A549 (cell line): ENCODE results near the gene SH2B2. TPM values are rescaled to one million over a fixed set of nuclear protein-coding genes. Genes with fewer than 3 reads are reported as not detected.

ENCODE experiments used
- ATAC-seq, 2 experiments: fragments of 200-7000 bp in 1 of 2; fragments of >200 bp in 1 of 2; cut with Nextera tagmentation in 1 of 2; cut with Tn5 transposase in 1 of 2; 3 replicates each; pipeline versions ENCODE4 v1.8.0 to v1.9.1; 2018 to 2020; ENCODE audit warnings: mild to moderate bottlenecking in 1 of 2, moderate library complexity in 1 of 2
- CTCF ChIA-PET: fragments of 300-600 bp; sonication (Branson Sonifier 250); formaldehyde crosslinking; extraction: SDS; loops from one replicate; lab custom pipeline; 2021; ENCODE audit warnings: antibody characterized with exemption, inconsistent platforms; lab: Yijun Ruan, JAX
- POLR2A ChIA-PET: fragments of 350-600 bp; formaldehyde crosslinking; extraction: SDS; loops from one replicate; lab custom pipeline; 2021; ENCODE audit warnings: antibody characterized with exemption, inconsistent platforms; lab: Yijun Ruan, JAX
- DNase-seq, 2 experiments: peaks; one replicate each; pipeline versions ENCODE4 v3.0.0 to v3.0.0-alpha.2; 2011 to 2016; ENCODE audit warnings: low read depth in 1 of 2, low spot score in 1 of 2
- FAIRE-seq: peaks from 2 replicates; lab custom pipeline; 2011; peaks lifted over from hg19 to GRCh38; lab: Jason Lieb, UNC
- H3K27ac ChIP-seq, 2 experiments: fragments of >200 bp; sonication (Bioruptor Twin); formaldehyde crosslinking; 3 replicates each; pipeline ENCODE4 v1.5.1; 2016 to 2017
- H3K4me1 ChIP-seq: fragments of >200 bp; sonication (Bioruptor Twin); formaldehyde crosslinking; 3 replicates; pipeline ENCODE4 v1.6.1; 2016
- H3K4me2 ChIP-seq: fragments of >200 bp; sonication (Bioruptor Twin); formaldehyde crosslinking; 3 replicates; pipeline ENCODE4 v1.6.1; 2016
- H3K4me3 ChIP-seq: fragments of >200 bp; sonication (Bioruptor Twin); formaldehyde crosslinking; 3 replicates; pipeline ENCODE4 v1.5.1; 2016
- H3K9me3 ChIP-seq: fragments of >200 bp; sonication (Bioruptor Twin); formaldehyde crosslinking; 3 replicates; pipeline ENCODE4 v1.6.1; 2016
- BHLHE40 ChIP-seq: IDR thresholded peaks from 2 replicates; pipeline ENCODE4 v1.6.1; 2012; ENCODE audit warnings: low read depth, low read length, inconsistent platforms
- CBX2 ChIP-seq: fragments of 200-600 bp; sonication (generic); IDR thresholded peaks from 2 replicates; pipeline ENCODE4 v1.6.1; 2016; ENCODE audit warnings: low read depth, mild to moderate bottlenecking, borderline replicate concordance
- CBX8 ChIP-seq: fragments of 200-600 bp; sonication (generic); IDR thresholded peaks from 2 replicates; pipeline ENCODE4 v1.6.1; 2016
- CEBPB ChIP-seq, 2 experiments: fragments of >200 bp in 1 of 2; sonication (Bioruptor Twin) in 1 of 2; formaldehyde crosslinking in 1 of 2; IDR thresholded peaks; 2 replicates each; pipeline ENCODE4 v1.6.1; 2012 to 2016
- CHD4 ChIP-seq: fragments of 200-600 bp; sonication (generic); IDR thresholded peaks from 2 replicates; pipeline ENCODE4 v1.6.1; 2016; ENCODE audit warnings: antibody characterized with exemption, mild to moderate bottlenecking, borderline replicate concordance
- EHMT2 ChIP-seq: fragments of 200-600 bp; sonication (generic); IDR thresholded peaks from 2 replicates; pipeline ENCODE4 v1.6.1; 2016; ENCODE audit warnings: antibody characterized with exemption, low read depth, mild to moderate bottlenecking, moderate library complexity
- FOSB ChIP-seq: fragments of 250-450 bp; sonication (Bioruptor Pico); IDR thresholded peaks from 2 replicates; pipeline ENCODE4 v1.5.0; 2020; ENCODE audit warnings: mild to moderate bottlenecking, moderate library complexity
- FOSL2 ChIP-seq, 2 experiments: fragments of 450-650 bp in 1 of 2; fragments of >200 bp in 1 of 2; sonication (Bioruptor Twin) in 1 of 2; formaldehyde crosslinking; IDR thresholded peaks; 2 replicates each; pipeline versions ENCODE4 v1.5.0 to v1.6.1; 2016 to 2020; ENCODE audit warnings: mild to moderate bottlenecking in 1 of 2, moderate library complexity in 1 of 2
- GATA3 ChIP-seq: IDR thresholded peaks from 2 replicates; pipeline ENCODE4 v1.6.1; 2012; ENCODE audit warnings: borderline replicate concordance
- HOXA7 ChIP-seq: fragments of 250-450 bp; sonication (Bioruptor Pico); IDR thresholded peaks from 2 replicates; pipeline ENCODE4 v1.5.0; 2020; ENCODE audit warnings: mild to moderate bottlenecking, moderate library complexity
- MAZ ChIP-seq: fragments of 150-350 bp; IDR thresholded peaks from 2 replicates; pipeline ENCODE4 v1.6.1; 2014; ENCODE audit warnings: antibody characterized with exemption, low read depth, low read length, borderline replicate concordance
- NPAS2 ChIP-seq: fragments of 250-450 bp; sonication (Bioruptor Pico); IDR thresholded peaks from 2 replicates; pipeline ENCODE4 v1.8.0; 2022; ENCODE audit warnings: mild to moderate bottlenecking, moderate library complexity, borderline replicate concordance
- NR3C1 ChIP-seq: fragments of >200 bp; sonication (Bioruptor Twin); formaldehyde crosslinking; IDR thresholded peaks from 3 replicates; pipeline ENCODE4 v1.6.1; 2017
- PHF8 ChIP-seq: fragments of 200-600 bp; sonication (generic); IDR thresholded peaks from 2 replicates; pipeline ENCODE4 v1.6.1; 2016; ENCODE audit warnings: low read depth, mild to moderate bottlenecking, antibody characterized with exemption, moderate library complexity, borderline replicate concordance
- POLR2A ChIP-seq: IDR thresholded peaks from 2 replicates; pipeline ENCODE4 v1.6.1; 2012; ENCODE audit warnings: mild to moderate bottlenecking, low read length
- RAD21 ChIP-seq, 2 experiments: fragments of >200 bp in 1 of 2; sonication (Bioruptor Twin) in 1 of 2; formaldehyde crosslinking in 1 of 2; IDR thresholded peaks in 1 of 2; conservative IDR thresholded peaks in 1 of 2; 2 replicates in 1 of 2; 3 replicates in 1 of 2; pipeline ENCODE4 v1.6.1; 2012 to 2018; ENCODE audit warnings: inconsistent platforms in 1 of 2
- SMC3 ChIP-seq: fragments of >200 bp; sonication (Bioruptor Twin); formaldehyde crosslinking; IDR thresholded peaks from 3 replicates; pipeline ENCODE4 v1.6.1; 2018; ENCODE audit warnings: inconsistent platforms
- SREBF2 ChIP-seq: fragments of 450-650 bp; IDR thresholded peaks from 2 replicates; pipeline ENCODE4 v1.6.1; 2014; ENCODE audit warnings: mild to moderate bottlenecking, moderate library complexity
- TP53 ChIP-seq: fragments of 250-450 bp; sonication (Bioruptor Pico); IDR thresholded peaks from 2 replicates; pipeline ENCODE4 v1.5.0; 2021; ENCODE audit warnings: mild to moderate bottlenecking, moderate library complexity
- ZNF302 ChIP-seq: fragments of 250-450 bp; sonication (Bioruptor Pico); IDR thresholded peaks from 2 replicates; pipeline ENCODE4 v1.9.0; 2021; ENCODE audit warnings: inconsistent platforms, mild to moderate bottlenecking, moderate library complexity
- WGBS: methylation state at CpG from one replicate; pipeline ENCODE4 v1.1.6; 2017; ENCODE audit errors: missing lambda C conversion rate; 5-methylcytosine and 5-hydroxymethylcytosine counted together
- polyA plus RNA-seq, 4 experiments: library from polyadenylated mRNA; depleted of rRNA in 3 of 4; stranded (reverse); fragments of >200 nt; fragmentation: RNase III in 1 of 4; extraction: RNeasy Plus Mini Kit Qiagen cat#74134 plus additional on column Dnase treatment in 1 of 4; gene quantifications; 2 replicates in 3 of 4; 3 replicates in 1 of 4; pipeline ENCODE4 v1.2.3, GENCODE V29; 2011 to 2017
- TF ChIP-seq, protein P1 (sequence below): fragments of >200 bp; sonication (Bioruptor Twin); formaldehyde crosslinking; IDR thresholded peaks from 3 replicates; pipeline ENCODE4 v1.5.1; 2016
- TF ChIP-seq, protein P2 (sequence below): IDR thresholded peaks from 2 replicates; pipeline ENCODE4 v1.6.1; 2012; ENCODE audit warnings: low read depth, borderline replicate concordance
- TF ChIP-seq, protein P3 (sequence below): IDR thresholded peaks from 2 replicates; pipeline ENCODE4 v1.6.1; 2012
- TF ChIP-seq, protein P4 (sequence below): fragments of 450-650 bp; IDR thresholded peaks from 2 replicates; pipeline ENCODE4 v1.6.1; 2014; ENCODE audit warnings: antibody characterized with exemption
- TF ChIP-seq, protein P5 (sequence below): fragments of >200 bp; sonication (Bioruptor Twin); formaldehyde crosslinking; IDR thresholded peaks from 3 replicates; pipeline ENCODE4 v1.6.1; 2016

SH2B2 gene
- polyA plus RNA-seq, 2 of the 4 experiments (the other 2 are of a cell fraction), result 1.1 to 2.3 TPM

DNA sequence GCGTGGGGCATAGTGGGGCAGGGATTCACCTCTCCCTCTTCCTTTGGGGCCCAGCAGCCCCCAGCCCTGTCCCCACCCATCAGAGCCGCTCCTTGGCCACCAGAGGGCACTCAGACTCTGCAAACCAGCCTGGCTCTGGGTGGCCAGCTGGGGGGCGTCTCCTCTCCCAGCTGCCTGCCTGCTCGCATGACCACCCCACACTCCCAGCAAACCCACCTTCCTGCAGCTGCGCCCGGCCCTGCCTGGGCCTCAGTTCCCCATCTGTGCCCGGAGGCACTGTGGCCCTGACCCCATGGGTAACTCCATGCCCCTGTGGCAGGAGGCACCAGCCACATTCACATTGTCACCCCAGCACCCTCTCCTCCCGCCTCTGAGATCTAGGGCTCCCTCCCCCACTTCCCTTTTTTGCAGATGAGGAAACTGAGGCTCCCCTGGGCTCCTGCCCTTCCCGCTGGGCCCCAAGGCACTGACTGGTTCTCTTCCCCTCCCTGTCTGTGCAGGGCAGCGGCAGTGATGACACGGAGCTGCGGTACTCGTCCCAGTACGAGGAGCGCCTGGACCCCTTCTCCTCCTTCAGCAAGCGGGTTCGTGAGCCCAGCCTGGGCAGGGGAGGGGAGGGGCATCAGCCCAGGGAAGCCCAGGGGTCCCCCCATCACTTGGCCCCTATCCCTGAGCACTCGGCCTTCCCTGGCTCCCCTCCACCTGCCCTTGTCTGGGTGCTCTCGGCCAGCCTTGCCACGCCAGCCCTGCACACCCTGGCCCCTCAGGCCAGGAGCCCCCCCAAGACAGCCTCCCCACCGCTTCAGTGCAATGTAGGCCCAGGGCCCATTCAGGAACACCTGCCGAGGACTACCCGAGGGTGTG is 6.9 kb upstream of the SH2B2 start:
- Histone ChIP-seq H3K4me1 (0 out of 3 replicates have a peak, but pooled peaks cover 3% of the 10 kb centered on the region), H3K4me3 (no peak overlapping the region), H3K9me3 (no peaks in the 10 kb centered on the region), H3K27ac (no peak overlapping the region), H3K4me2 (peak overlapping the region; percentile 41; the same call in 2 of the 3 replicates)
- DNase-seq, result peak; percentile 57 to 60
- FAIRE-seq, result no peak
- POLR2A ChIA-PET, result no interaction called here
- TF ChIP-seq MAZ, result peak; percentile 64; the same call in 1 of the 2 replicates
- no peak for TF ChIP-seq TP53 (CRISPR knock-in tag)
- TF ChIP-seq, protein P1, sequence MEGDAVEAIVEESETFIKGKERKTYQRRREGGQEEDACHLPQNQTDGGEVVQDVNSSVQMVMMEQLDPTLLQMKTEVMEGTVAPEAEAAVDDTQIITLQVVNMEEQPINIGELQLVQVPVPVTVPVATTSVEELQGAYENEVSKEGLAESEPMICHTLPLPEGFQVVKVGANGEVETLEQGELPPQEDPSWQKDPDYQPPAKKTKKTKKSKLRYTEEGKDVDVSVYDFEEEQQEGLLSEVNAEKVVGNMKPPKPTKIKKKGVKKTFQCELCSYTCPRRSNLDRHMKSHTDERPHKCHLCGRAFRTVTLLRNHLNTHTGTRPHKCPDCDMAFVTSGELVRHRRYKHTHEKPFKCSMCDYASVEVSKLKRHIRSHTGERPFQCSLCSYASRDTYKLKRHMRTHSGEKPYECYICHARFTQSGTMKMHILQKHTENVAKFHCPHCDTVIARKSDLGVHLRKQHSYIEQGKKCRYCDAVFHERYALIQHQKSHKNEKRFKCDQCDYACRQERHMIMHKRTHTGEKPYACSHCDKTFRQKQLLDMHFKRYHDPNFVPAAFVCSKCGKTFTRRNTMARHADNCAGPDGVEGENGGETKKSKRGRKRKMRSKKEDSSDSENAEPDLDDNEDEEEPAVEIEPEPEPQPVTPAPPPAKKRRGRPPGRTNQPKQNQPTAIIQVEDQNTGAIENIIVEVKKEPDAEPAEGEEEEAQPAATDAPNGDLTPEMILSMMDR, result peak; percentile 90
- peak; percentile 89 for TF ChIP-seq SMC3
- TF ChIP-seq RAD21 (conservative IDR thresholded peaks at IDR 0.05 in 1 of 2, IDR thresholded peaks at IDR 0.05 in 1 of 2), result peak; percentile 92 to 96
- ATAC-seq, result peak; percentile 83 to 96
- CTCF ChIA-PET, result interaction anchor here (0.6 to 6.4 kb wide), 19 partner anchors 9 to 767 kb away, joined by 3 to 78 read pairs (median 4); partner anchors contain the start of genes ALKBH4, LRWD1 and PRKRIP1
- WGBS, result 51% methylated on average over 20 of the region's 23 CpGs

DNA sequence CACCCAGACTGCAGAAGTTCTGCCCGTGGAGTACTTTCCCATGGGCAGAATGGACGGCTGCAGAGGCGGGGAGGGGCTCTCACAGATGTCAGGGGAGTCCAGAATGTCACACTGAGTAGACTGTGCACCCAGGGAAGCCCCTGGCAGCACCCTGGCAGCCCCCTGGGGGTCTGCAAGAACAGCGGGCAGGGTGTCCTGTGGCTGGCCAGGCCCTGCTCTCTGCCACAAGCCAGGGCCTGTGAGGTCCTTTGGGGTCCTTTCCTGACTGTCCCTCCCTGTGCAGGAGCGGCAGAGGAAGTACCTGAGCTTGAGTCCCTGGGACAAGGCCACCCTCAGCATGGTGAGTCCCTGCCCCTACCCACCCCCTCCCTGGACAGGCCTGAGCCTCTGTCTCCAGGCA is 6.1 kb upstream of the SH2B2 start:
- Histone ChIP-seq H3K4me1 (peaks cover 3% of the 10 kb centered on the region; the same call in 1 of the 3 replicates), H3K27ac (no peak overlapping the region), H3K4me3 (no peak overlapping the region), H3K9me3 (no peaks in the 10 kb centered on the region), H3K4me2 (no peak overlapping the region)
- WGBS, result 80% methylated on average over 2 of the region's 5 CpGs
- TF ChIP-seq CEBPB (IDR thresholded peaks at IDR 0.05), result no peak
- no peak for TF ChIP-seq HOXA7 (CRISPR knock-in tag)
- no peak for TF ChIP-seq BHLHE40
- TF ChIP-seq FOSB, result no peak
- TF ChIP-seq PHF8, result no peak
- TF ChIP-seq EHMT2, result no peak
- ChIA-PET CTCF (interaction anchor here (1.0 to 6.4 kb wide), 8 partner anchors 12 to 677 kb away, joined by 3 to 78 read pairs (median 5); no protein-coding TSS in a partner anchor), POLR2A (no interaction called here)
- FAIRE-seq (no peak), DNase-seq (no peak), ATAC-seq (no peak)

DNA sequence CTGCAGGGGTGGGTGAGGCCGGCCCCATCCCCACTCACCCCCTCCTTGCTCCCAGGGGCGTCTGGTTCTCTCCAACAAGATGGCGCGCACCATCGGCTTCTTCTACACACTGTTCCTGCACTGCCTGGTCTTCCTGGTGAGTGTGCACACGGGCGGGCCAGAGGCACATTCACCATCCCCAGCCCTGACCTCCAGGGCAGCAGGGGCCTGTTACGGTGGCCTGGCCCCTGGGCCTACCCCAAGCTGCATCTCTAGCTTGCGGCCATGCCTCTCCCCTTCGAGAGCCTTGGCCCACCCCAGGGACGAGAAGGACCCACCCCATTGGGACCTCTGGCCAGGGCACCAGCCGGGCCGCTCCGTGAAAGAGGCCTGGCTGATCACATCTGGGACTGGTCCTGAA is 4.9 kb upstream of the SH2B2 start:
- FAIRE-seq, result no peak
- ATAC-seq, result no peak
- Histone ChIP-seq H3K4me1 (peaks cover 9% of the 10 kb centered on the region), H3K9me3 (no peaks in the 10 kb centered on the region)
- no peak for TF ChIP-seq ZNF302
- no peak for TF ChIP-seq CBX2
- no peak for TF ChIP-seq NR3C1
- no peak for TF ChIP-seq SREBF2
- TF ChIP-seq PHF8, result no peak
- TF ChIP-seq CHD4, result no peak
- TF ChIP-seq, protein P2, sequence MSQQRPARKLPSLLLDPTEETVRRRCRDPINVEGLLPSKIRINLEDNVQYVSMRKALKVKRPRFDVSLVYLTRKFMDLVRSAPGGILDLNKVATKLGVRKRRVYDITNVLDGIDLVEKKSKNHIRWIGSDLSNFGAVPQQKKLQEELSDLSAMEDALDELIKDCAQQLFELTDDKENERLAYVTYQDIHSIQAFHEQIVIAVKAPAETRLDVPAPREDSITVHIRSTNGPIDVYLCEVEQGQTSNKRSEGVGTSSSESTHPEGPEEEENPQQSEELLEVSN, result no peak
- no peak for TF ChIP-seq FOSB
- TF ChIP-seq, protein P3, sequence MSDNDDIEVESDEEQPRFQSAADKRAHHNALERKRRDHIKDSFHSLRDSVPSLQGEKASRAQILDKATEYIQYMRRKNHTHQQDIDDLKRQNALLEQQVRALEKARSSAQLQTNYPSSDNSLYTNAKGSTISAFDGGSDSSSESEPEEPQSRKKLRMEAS, result no peak
- TF ChIP-seq CBX8, result no peak
- TF ChIP-seq, protein P4, sequence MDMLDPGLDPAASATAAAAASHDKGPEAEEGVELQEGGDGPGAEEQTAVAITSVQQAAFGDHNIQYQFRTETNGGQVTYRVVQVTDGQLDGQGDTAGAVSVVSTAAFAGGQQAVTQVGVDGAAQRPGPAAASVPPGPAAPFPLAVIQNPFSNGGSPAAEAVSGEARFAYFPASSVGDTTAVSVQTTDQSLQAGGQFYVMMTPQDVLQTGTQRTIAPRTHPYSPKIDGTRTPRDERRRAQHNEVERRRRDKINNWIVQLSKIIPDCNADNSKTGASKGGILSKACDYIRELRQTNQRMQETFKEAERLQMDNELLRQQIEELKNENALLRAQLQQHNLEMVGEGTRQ, result no peak
- no peak for TF ChIP-seq HOXA7 (CRISPR knock-in tag)
- TF ChIP-seq FOSL2 (IDR thresholded peaks at IDR 0.05), result no peak
- TF ChIP-seq FOSL2 (CRISPR knock-in tag; IDR thresholded peaks at IDR 0.05), result no peak
- TF ChIP-seq, protein P5, sequence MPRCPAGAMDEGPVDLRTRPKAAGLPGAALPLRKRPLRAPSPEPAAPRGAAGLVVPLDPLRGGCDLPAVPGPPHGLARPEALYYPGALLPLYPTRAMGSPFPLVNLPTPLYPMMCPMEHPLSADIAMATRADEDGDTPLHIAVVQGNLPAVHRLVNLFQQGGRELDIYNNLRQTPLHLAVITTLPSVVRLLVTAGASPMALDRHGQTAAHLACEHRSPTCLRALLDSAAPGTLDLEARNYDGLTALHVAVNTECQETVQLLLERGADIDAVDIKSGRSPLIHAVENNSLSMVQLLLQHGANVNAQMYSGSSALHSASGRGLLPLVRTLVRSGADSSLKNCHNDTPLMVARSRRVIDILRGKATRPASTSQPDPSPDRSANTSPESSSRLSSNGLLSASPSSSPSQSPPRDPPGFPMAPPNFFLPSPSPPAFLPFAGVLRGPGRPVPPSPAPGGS, result no peak
- no peak for TF ChIP-seq GATA3
- TF ChIP-seq POLR2A, result no peak
- TF ChIP-seq NPAS2 (CRISPR knock-in tag), result no peak
- TF ChIP-seq, all 56 proteins: peak for 0
- WGBS, result 85% methylated on average over 12 of the region's 14 CpGs
- no peak overlapping the region for H3K4me3 ChIP-seq
- DNase-seq, result no peak
- no peak overlapping the region for H3K4me2 ChIP-seq
- no peak overlapping the region for H3K27ac ChIP-seq
- ChIA-PET POLR2A (no interaction called here), CTCF (interaction anchor here (1.7 to 6.4 kb wide), 5 partner anchors 9 to 111 kb away, joined by 5 to 78 read pairs (median 20); no protein-coding TSS in a partner anchor)
